Transverse colon (tissue), 4 donors: Measurements from ENCODE around the gene SBF2.
"Not testable (repeated sequence)": the region's sequence is repeated elsewhere in the genome, so short reads cannot be mapped to it uniquely, and the experiment has no call there.

ENCODE experiments used
- POLR2A ChIP-seq: fragments of 450-650 bp; IDR thresholded peaks from one replicate; pipeline ENCODE4 v1.6.1; 2016; ENCODE audit warnings: antibody characterized with exemption, mild to moderate bottlenecking, moderate library complexity
- POLR2AphosphoS5 ChIP-seq, 3 donors: sonication (generic); formaldehyde crosslinking; IDR thresholded peaks; one replicate each; pipeline ENCODE4 v1.6.1; 2016; ENCODE audit warnings: antibody characterized with exemption in 3 of 3
- TF ChIP-seq, protein P1 (sequence below), 5 experiments: fragments of 200-600 bp in 3 of 5; fragments of 450-650 bp in 2 of 5; sonication (generic) in 3 of 5; IDR thresholded peaks; 1 replicate in 2 of 5; 2 replicates in 3 of 5; pipeline ENCODE4 v1.5.1; 2016 to 2017; ENCODE audit warnings: antibody characterized with exemption in 5 of 5, inconsistent platforms in 3 of 5, mild to moderate bottlenecking in 2 of 5, moderate library complexity in 1 of 5

DNA sequence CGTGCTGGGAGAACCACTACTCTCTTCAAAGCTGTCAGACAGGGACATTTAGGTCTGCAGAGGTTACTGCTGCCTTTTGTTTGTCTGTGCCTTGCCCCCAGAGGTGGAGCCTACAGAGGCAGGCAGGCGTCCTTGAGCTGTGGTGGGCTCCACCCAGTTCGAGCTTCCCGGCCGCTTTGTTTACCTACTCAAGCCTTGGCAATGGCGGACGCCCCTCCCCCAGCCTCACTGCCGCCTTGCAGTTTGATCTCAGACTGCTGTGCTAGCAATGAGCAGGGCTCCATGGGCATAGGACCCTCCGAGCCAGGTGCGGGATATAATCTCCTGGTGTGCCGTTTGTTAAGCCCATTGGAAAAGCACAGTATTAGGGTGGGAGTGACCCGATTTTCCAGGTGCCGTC is 62.2 kb downstream of the SBF2 start:
- TF ChIP-seq, protein P1, sequence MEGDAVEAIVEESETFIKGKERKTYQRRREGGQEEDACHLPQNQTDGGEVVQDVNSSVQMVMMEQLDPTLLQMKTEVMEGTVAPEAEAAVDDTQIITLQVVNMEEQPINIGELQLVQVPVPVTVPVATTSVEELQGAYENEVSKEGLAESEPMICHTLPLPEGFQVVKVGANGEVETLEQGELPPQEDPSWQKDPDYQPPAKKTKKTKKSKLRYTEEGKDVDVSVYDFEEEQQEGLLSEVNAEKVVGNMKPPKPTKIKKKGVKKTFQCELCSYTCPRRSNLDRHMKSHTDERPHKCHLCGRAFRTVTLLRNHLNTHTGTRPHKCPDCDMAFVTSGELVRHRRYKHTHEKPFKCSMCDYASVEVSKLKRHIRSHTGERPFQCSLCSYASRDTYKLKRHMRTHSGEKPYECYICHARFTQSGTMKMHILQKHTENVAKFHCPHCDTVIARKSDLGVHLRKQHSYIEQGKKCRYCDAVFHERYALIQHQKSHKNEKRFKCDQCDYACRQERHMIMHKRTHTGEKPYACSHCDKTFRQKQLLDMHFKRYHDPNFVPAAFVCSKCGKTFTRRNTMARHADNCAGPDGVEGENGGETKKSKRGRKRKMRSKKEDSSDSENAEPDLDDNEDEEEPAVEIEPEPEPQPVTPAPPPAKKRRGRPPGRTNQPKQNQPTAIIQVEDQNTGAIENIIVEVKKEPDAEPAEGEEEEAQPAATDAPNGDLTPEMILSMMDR (IDR thresholded peaks at IDR 0.05), result not testable (repeated sequence)
- TF ChIP-seq POLR2A; POLR2AphosphoS5 (IDR thresholded peaks at IDR 0.05): not testable (repeated sequence)
